VCaP (cell line): ENCODE results near the gene LCORL.
"Not testable (repeated sequence)": the region's sequence is repeated elsewhere in the genome, so short reads cannot be mapped to it uniquely, and the experiment has no call there.

Source experiments
- H3K27ac ChIP-seq: fragments of 450-650 bp; 2 replicates; pipeline ENCODE4 v1.5.1; 2017
- TF ChIP-seq, protein P1 (sequence below): fragments of 450-650 bp; conservative IDR thresholded peaks from 2 replicates; pipeline ENCODE4 v1.5.1; 2017; ENCODE audit warnings: mild to moderate bottlenecking, moderate library complexity

LCORL gene

DNA sequence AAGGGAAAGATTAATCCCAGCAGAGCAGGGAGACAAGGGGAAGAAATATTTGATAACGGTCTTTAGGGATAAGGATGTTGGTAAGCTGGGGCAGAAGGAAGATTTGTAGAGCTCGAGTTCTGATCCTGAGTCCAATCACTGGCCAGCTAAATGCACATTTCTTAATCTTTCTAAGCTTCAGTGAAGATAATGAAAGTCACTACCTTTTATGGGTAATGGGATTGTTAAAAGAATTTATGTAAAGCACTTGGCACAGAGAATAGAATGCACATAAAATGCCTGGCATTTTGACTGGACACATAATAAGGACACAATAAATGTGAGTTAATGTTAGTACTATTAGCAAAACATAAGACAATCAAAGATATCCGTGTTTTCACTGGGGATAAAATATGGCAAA lies 167.5 kb downstream of the LCORL start:
- H3K27ac ChIP-seq = no peak overlapping the region
- TF ChIP-seq, protein P1, sequence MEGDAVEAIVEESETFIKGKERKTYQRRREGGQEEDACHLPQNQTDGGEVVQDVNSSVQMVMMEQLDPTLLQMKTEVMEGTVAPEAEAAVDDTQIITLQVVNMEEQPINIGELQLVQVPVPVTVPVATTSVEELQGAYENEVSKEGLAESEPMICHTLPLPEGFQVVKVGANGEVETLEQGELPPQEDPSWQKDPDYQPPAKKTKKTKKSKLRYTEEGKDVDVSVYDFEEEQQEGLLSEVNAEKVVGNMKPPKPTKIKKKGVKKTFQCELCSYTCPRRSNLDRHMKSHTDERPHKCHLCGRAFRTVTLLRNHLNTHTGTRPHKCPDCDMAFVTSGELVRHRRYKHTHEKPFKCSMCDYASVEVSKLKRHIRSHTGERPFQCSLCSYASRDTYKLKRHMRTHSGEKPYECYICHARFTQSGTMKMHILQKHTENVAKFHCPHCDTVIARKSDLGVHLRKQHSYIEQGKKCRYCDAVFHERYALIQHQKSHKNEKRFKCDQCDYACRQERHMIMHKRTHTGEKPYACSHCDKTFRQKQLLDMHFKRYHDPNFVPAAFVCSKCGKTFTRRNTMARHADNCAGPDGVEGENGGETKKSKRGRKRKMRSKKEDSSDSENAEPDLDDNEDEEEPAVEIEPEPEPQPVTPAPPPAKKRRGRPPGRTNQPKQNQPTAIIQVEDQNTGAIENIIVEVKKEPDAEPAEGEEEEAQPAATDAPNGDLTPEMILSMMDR = no peak

DNA sequence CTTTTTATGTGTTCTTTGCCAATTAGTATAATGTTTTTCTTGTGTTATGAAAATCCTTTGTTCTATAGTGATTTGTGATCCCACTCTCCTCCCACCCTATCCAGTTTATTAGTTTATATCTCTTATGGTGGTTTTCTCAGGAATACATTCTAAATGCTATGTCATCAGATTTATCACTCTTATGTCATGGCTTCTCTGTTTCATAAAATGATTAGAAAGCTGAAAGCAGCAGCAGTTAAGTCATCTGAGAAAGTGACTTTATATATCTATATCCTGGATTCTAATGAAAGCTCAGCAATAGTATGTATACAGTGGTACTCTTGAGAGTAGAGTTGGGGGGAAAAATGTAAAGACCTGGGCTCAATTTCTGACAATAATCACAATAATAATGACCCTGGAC lies 169.6 kb downstream of the LCORL start:
- TF ChIP-seq, protein P1 = no peak
- H3K27ac ChIP-seq = no peak overlapping the region

DNA sequence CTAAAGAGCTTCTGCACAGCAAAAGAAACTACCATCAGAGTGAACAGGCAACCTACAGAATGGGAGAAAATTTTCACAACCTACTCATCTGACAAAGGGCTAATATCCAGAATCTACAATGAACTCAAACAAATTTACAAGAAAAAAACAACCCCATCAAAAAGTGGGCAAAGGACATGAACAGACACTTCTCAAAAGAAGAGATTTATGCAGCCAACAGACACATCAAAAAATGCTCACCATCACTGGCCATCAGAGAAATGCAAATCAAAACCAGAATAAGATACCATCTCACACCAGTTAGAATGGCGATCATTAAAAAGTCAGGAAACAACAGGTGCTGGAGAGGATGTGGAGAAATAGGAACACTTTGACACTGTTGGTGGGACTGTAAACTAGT lies 171.3 kb downstream of the LCORL start:
- not testable (repeated sequence) for H3K27ac ChIP-seq

DNA sequence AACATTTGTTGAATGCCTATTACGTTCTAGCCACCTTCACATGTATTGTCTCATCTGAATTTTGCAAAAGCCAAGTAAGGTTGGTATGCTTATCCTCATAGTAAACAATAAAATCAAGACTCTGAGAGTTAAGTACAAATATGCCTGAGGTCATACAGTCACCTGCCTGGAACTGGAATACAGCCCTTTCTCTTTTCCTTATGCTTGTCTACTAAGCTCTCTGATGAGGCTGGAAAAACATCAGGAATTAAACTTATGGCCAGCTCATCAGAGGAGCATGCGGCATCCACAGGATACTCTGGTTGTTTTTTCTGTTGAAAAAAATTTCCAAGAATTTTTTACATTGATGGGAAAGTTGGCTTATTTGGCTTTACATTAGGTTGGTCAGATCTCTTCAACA lies 175.3 kb downstream of the LCORL start:
- TF ChIP-seq, protein P1 = no peak
- no peak overlapping the region for H3K27ac ChIP-seq

DNA sequence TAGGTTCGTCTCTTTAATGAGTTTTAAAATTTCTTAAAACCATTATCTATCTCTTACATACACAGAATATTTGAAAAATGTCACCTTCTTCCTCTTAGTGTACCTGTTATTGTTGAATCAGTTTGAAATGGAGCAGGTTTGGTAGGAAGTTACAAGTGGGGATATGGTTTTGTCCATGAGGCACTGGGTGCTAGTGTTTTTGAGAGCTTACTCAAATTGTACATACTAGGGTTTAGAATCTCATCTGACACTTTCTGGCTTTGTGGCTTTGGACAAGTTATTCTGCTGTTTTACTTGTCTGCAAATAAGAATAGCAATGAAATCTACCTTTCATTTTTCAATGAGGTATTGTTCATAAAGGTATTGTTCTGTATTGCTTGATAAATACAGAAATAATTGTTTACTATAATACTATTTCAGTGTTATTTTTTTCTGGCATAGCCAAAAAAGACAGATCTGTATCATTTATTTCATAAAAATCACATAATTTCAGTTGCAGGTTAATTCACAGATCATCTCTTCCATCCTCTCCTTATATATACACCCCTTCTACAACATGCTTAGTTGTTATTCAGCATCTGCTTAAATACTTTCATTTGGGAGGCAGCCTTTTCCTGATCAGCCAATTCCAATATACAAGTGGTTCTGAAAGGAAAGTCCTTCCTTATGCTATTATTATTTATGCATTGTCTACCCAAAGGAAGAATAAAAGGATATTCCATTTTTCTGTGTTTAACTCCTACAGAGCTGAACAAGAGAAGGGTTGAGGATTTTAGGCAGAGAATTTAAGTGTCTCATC lies 197.5 kb downstream of the LCORL start:
- TF ChIP-seq, protein P1 = no peak
- no peak overlapping the region for H3K27ac ChIP-seq

DNA sequence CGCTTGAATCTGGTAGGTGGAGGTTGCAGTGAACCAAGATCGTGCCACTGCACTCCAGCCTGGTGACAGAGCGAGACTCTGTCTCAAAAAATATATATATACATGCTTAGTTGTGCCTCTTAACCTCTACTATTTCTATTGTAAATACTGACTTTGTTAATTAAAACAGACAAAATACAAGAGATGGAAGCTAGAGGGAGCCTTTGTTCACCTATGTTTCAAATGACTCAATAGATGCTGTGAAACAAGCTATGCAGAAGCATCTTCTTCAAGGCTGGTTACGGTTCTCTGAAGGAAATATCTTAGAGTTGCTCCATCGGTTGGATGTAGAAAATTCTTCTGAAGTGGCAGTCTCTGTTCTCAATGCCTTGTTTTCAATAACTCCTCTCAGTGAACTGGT lies 204.5 kb downstream of the LCORL start:
- no peak overlapping the region for H3K27ac ChIP-seq
- TF ChIP-seq, protein P1 = peak; percentile 75

DNA sequence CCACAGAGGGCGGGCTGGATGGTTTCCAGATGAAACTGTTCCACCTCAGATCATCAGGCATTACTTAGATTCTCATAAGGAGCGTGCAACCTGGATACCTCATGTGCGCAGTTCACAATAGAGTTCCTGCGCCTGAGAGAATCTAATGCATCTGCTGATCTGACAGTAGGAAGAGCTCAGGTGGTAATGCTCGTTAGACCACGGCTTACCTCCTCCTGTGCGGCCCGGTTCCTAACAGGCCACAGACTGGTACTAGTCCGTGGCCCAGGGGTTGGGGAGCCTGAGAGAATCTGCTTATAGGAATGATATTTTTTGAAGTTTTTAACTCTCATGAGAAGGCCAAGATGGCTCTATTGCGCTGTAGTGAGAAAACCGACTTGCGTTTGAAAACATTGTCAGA lies 205.4 kb downstream of the LCORL start:
- TF ChIP-seq, protein P1 = no peak
- peak overlapping the region; percentile 18 for H3K27ac ChIP-seq

DNA sequence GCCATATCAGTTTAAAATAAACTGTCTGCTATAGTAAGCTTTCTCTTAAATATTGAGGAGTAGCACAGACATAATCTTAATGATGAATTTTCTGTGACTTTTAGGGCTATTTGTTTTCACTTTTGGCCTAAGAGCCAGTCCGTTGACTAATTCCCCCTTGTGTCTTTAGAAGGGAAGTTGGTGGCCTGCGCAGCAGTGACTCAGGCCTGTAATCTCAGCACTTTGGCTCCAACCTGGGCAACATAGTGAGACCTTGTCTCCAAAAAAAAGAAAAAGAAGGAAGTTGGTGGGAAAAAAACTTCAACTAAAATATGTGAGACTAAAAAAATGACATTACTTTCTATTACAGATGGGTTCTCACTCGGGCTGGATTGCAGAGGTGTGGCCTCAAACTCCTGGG lies 207.4 kb downstream of the LCORL start:
- no peak overlapping the region for H3K27ac ChIP-seq
- TF ChIP-seq, protein P1 = no peak
